Tibial nerve (tissue), 3 donors: ENCODE results near the gene TMPRSS15.

Experiments
- POLR2A ChIP-seq, 2 donors: fragments of 450-650 bp; IDR thresholded peaks; one replicate each; pipeline ENCODE4 v1.6.1; 2017; ENCODE audit warnings: antibody characterized with exemption in 2 of 2, mild to moderate bottlenecking in 2 of 2, moderate library complexity in 2 of 2
- TF ChIP-seq, protein P1 (sequence below), 5 experiments: fragments of 200-600 bp in 3 of 5; fragments of 450-650 bp in 2 of 5; sonication (generic) in 3 of 5; IDR thresholded peaks; one replicate each; pipeline ENCODE4 v1.5.1; 2016 to 2019; ENCODE audit warnings: antibody characterized with exemption in 5 of 5, mild to moderate bottlenecking in 3 of 5, moderate library complexity in 2 of 5

DNA sequence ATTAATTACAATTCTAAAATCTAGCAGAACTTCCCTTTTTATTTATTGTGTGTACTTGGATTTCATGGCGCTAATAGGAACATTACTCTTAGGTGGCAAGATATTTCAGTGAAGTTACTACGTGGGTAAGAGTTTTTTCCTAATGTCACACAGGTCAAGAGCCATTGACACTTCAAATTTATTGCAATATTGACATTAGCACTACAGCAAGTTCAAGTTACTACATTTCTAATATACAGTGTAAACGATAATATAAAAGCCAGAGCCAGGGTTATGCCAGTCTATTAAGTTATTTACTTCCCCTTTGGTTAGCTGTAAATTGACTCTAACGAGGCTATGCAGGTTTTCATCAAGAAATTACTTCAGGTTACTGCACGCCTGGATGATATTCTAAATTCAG is 129.2 kb downstream of the TMPRSS15 start:
- TF ChIP-seq, protein P1, sequence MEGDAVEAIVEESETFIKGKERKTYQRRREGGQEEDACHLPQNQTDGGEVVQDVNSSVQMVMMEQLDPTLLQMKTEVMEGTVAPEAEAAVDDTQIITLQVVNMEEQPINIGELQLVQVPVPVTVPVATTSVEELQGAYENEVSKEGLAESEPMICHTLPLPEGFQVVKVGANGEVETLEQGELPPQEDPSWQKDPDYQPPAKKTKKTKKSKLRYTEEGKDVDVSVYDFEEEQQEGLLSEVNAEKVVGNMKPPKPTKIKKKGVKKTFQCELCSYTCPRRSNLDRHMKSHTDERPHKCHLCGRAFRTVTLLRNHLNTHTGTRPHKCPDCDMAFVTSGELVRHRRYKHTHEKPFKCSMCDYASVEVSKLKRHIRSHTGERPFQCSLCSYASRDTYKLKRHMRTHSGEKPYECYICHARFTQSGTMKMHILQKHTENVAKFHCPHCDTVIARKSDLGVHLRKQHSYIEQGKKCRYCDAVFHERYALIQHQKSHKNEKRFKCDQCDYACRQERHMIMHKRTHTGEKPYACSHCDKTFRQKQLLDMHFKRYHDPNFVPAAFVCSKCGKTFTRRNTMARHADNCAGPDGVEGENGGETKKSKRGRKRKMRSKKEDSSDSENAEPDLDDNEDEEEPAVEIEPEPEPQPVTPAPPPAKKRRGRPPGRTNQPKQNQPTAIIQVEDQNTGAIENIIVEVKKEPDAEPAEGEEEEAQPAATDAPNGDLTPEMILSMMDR (IDR thresholded peaks at IDR 0.05), result no peak
- no peak for TF ChIP-seq POLR2A (IDR thresholded peaks at IDR 0.05)
